Measurements from ENCODE around the gene LIPJ. TPM values are rescaled to one million over a fixed set of nuclear protein-coding genes. Genes with fewer than 3 reads are reported as not detected.

LIPJ gene, protein sequence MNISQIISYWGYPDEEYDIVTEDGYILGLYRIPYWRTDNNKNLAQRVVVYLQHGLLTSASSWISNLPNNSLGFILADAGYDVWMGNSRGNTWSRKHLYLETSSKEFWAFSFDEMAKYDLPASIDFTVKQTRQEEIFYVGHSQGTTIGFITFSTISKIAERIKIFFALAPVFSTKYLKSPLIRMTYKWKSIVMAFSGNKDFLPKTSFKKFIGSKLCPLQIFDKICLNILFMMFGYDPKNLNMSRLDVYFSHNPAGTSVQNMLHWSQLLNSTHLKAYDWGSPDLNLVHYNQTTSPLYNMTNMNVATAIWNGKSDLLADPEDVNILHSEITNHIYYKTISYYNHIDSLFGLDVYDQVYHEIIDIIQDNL
- under 0.01 and 0.11 TPM in 2 replicates for total RNA-seq

DNA sequence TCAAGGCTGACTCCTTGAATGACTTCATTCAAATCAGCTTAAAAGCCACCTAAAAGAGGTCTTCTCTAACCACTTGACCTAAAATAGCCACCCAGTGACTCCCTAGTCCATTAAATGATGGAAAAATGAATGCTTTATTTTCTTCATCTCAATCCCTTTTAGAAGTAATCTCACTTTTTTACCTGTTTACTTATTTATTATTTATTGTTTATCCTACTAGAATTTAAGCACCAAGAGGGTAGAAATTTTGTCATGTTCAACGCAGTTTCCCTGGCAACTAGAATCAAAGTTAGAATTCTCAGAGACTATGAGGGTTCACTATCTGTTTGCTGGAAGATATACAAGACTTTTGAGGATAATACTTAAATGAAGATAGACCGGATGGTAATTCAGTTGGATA is at the start of gene LIPJ:
Gene LIPJ, plus strand, starts transcription at position 301 of the 400 bp plus-strand sequence. CDS start 3,926 bp downstream, outside the sequence.

DNA sequence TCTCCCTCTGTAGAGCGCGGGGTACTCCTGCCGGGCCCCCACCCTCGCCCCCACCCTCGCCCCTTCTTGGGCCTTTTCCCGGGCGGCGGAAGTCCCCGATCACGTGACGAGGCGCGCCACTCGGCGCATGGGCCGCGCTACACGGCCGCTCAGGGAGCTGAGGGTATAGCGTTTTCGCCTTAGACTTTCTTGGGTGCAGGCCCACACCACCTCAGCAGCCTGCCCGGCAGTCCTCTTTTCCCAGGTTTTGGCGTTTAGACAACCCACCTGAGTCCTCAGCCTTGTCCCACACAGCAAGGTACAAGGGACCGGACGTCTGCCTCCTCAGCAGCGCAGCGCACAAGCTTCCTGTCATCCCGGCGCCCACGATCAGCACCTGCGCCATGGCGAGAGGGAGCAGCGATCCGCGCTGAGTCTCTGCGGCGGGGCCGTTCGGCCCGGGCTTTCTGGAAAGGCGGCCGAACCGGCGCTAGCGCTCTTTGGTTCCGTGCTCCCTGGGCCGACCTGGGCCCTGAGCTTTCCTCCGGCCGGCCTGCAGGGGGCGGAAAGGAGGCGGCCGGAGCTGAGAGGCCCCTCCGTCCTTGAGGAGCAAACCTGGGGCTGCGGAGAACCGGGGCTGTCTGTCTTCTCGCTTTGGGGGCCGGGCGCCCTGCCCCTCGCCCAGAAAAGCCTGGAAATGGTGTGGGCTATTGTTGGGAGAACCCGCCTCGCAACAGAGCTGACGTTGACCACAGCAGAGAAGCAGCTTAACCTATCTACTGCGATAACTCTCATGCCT is 3.6 kb upstream of the LIPJ start, which contains the start of gene RNLS:
Gene RNLS, minus strand, starts transcription at position 513 of the 778 bp plus-strand sequence.

Small RNA genes lying within 50 kb of the gene (small RNA-seq; reads per million reads assigned to genes)
- not detected for gene RF00019

Other genes starting within 250 kb of the LIPJ start
- gene RNLS, start 3.4 kb upstream of the LIPJ start, total RNA-seq: 15.2 and 19.0 TPM in 2 replicates
- not detected in 2 replicates for gene LIPF, start 77.7 kb downstream of the LIPJ start, total RNA-seq
- not detected in 2 replicates for gene LIPK, start 119.5 kb downstream of the LIPJ start, total RNA-seq
- not detected in 2 replicates for gene LIPN, start 173.3 kb downstream of the LIPJ start, total RNA-seq
- gene LIPM, start 216.0 kb downstream of the LIPJ start, total RNA-seq: not detected in 2 replicates